Measurements from ENCODE around the gene LARGE1.

DNA sequence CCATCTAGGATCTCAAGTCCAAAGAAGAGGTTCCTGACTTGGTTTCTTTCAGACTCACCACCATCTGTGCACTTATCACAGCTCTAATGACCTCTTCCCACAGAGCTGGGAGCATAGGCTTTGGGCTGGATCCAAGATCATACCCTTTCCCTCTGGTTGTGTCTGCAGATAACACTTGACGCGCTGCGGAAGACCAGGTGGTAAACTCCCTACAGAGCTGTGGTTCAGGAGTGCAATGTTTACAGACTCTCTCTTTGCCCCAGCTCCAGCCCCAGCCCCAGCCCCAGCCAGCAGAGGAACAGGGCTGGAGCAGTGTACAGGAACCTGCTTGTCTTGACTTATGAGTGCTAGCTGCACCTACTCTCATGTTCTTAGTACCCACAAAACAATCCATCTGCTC lies 587.7 kb downstream of the LARGE1 start:
- TF ChIP-seq CTCF (IDR thresholded peaks at IDR 0.05), result no peak
- TF ChIP-seq POLR2A (IDR thresholded peaks at IDR 0.05), result no peak

All from body of pancreas (tissue), 4 donors.